HEK293 (cell line): Measurements from ENCODE around the gene GLRA1.

Experiments
- CTCF ChIA-PET: fragments of 350-600 bp; formaldehyde crosslinking; extraction: SDS; loops from one replicate; lab custom pipeline; 2021; ENCODE audit warnings: antibody characterized with exemption; lab: Yijun Ruan, JAX
- POLR2A ChIA-PET: fragments of 300-600 bp; formaldehyde crosslinking; extraction: SDS; loops from one replicate; lab custom pipeline; 2020; ENCODE audit warnings: antibody characterized with exemption, inconsistent platforms; lab: Yijun Ruan, JAX
- H3K27ac ChIP-seq: fragments of 200-500 bp; sonication (Bioruptor generic); 2 replicates; pipeline ENCODE4 v1.5.1; 2014; ENCODE audit warnings: low read depth, low read length, control low read depth, inconsistent platforms; ENCODE audit errors: extremely low read depth
- H3K36me3 ChIP-seq, 2 experiments: fragments of 200-500 bp in 1 of 2; sonication (Bioruptor generic) in 1 of 2; 1 replicate in 1 of 2; 2 replicates in 1 of 2; pipeline ENCODE4 v1.5.1; 2014 to 2017; ENCODE audit warnings: inconsistent platforms in 2 of 2, low read length in 2 of 2; ENCODE audit not compliant: control insufficient read depth in 2 of 2, insufficient read depth in 1 of 2
- H3K4me1 ChIP-seq: fragments of 200-500 bp; sonication (Bioruptor generic); 2 replicates; pipeline ENCODE4 v1.5.1; 2014; ENCODE audit warnings: mild to moderate bottlenecking, low read length, inconsistent platforms; ENCODE audit not compliant: control insufficient read depth, insufficient read depth
- H3K4me3 ChIP-seq: 2 replicates; pipeline ENCODE4 v1.5.1; 2011; ENCODE audit warnings: low read depth, mild to moderate bottlenecking, control low read depth, low read length, moderate library complexity
- H3K9me3 ChIP-seq: fragments of 200-500 bp; sonication (Bioruptor generic); 2 replicates; pipeline ENCODE4 v1.5.1; 2014; ENCODE audit warnings: low read depth, low read length, inconsistent platforms; ENCODE audit not compliant: control insufficient read depth, insufficient read depth
- GLI2 ChIP-seq: fragments of 450-650 bp; formaldehyde crosslinking; IDR thresholded peaks from 2 replicates; pipeline ENCODE4; 2017; ENCODE audit warnings: missing biosample characterization, missing genetic modification characterization, low read depth, borderline replicate concordance
- OSR2 ChIP-seq: fragments of 450-650 bp; formaldehyde crosslinking; IDR thresholded peaks from 2 replicates; pipeline ENCODE4 v1.5.1; 2016; ENCODE audit warnings: missing biosample characterization, missing genetic modification characterization
- PBX3 ChIP-seq: sonication (generic); formaldehyde crosslinking; IDR thresholded peaks from 2 replicates; pipeline ENCODE4 v1.8.1; 2022; ENCODE audit warnings: mild to moderate bottlenecking, moderate library complexity, missing genetic modification reagents
- PRDM2 ChIP-seq: fragments of 450-650 bp; formaldehyde crosslinking; IDR thresholded peaks from 2 replicates; pipeline ENCODE4 v1.5.1; 2016; ENCODE audit warnings: missing biosample characterization, missing genetic modification characterization, borderline replicate concordance
- SP7 ChIP-seq: fragments of 450-650 bp; formaldehyde crosslinking; IDR thresholded peaks from 2 replicates; pipeline ENCODE4 v1.5.1; 2016; ENCODE audit warnings: missing biosample characterization, missing genetic modification characterization
- WT1 ChIP-seq: fragments of 450-650 bp; formaldehyde crosslinking; IDR thresholded peaks from 2 replicates; pipeline ENCODE4 v1.5.1; 2016; ENCODE audit warnings: missing biosample characterization, missing genetic modification characterization
- ZBTB10 ChIP-seq: fragments of 450-650 bp; formaldehyde crosslinking; IDR thresholded peaks from 2 replicates; pipeline ENCODE4 v1.5.1; 2016; ENCODE audit warnings: missing biosample characterization, missing genetic modification characterization
- ZBTB7A ChIP-seq: fragments of 450-650 bp; formaldehyde crosslinking; IDR thresholded peaks from 2 replicates; pipeline ENCODE4 v1.5.1; 2016; ENCODE audit warnings: low read depth, missing biosample characterization, missing genetic modification characterization
- ZNF10 ChIP-seq: fragments of 450-650 bp; formaldehyde crosslinking; IDR thresholded peaks from 2 replicates; pipeline ENCODE4 v1.5.1; 2017; ENCODE audit warnings: missing biosample characterization, missing genetic modification characterization
- ZNF140 ChIP-seq: fragments of 450-650 bp; formaldehyde crosslinking; IDR thresholded peaks from 2 replicates; pipeline ENCODE4 v1.5.1; 2016; ENCODE audit warnings: missing biosample characterization, missing genetic modification characterization
- ZNF146 ChIP-seq: fragments of 450-650 bp; formaldehyde crosslinking; IDR thresholded peaks from 2 replicates; pipeline ENCODE4 v1.5.1; 2016; ENCODE audit warnings: missing biosample characterization, missing genetic modification characterization
- ZNF174 ChIP-seq: fragments of 450-650 bp; formaldehyde crosslinking; IDR thresholded peaks from 2 replicates; pipeline ENCODE4 v1.5.0; 2017; ENCODE audit warnings: missing biosample characterization, mild to moderate bottlenecking, missing genetic modification characterization
- ZNF266 ChIP-seq: fragments of 450-650 bp; formaldehyde crosslinking; IDR thresholded peaks from 2 replicates; pipeline ENCODE4 v1.5.1; 2016; ENCODE audit warnings: missing biosample characterization, missing genetic modification characterization, low read depth
- ZNF341 ChIP-seq: fragments of 450-650 bp; formaldehyde crosslinking; IDR thresholded peaks from 2 replicates; pipeline ENCODE4; 2016; ENCODE audit warnings: low read depth, missing biosample characterization, missing genetic modification characterization
- ZNF501 ChIP-seq: fragments of 450-650 bp; formaldehyde crosslinking; IDR thresholded peaks from 2 replicates; pipeline ENCODE4 v1.5.1; 2016; ENCODE audit warnings: missing biosample characterization, missing genetic modification characterization
- ZNF626 ChIP-seq: fragments of 450-650 bp; sonication (Bioruptor Pico); formaldehyde crosslinking; IDR thresholded peaks from 2 replicates; pipeline ENCODE4 v1.5.1; 2018; ENCODE audit warnings: missing biosample characterization, missing genetic modification characterization, inconsistent platforms
- ZNF645 ChIP-seq: fragments of 450-650 bp; formaldehyde crosslinking; IDR thresholded peaks from 2 replicates; pipeline ENCODE4; 2016; ENCODE audit warnings: missing biosample characterization, missing genetic modification characterization
- ZNF792 ChIP-seq: fragments of 450-650 bp; formaldehyde crosslinking; IDR thresholded peaks from 2 replicates; pipeline ENCODE4 v1.5.1; 2016; ENCODE audit warnings: missing biosample characterization, missing genetic modification characterization
- ZSCAN18 ChIP-seq: fragments of 450-650 bp; formaldehyde crosslinking; IDR thresholded peaks from 2 replicates; pipeline ENCODE4 v1.5.1; 2016; ENCODE audit warnings: missing biosample characterization, missing genetic modification characterization

GLRA1 gene

GRCh38 chr5:151949701-151950308, 25.2 kb upstream of the GLRA1 start (continued):
- TF ChIP-seq PRDM2 (tag by site-specific recombination) = no peak
- no peak for TF ChIP-seq ZNF266 (tag by site-specific recombination)
- no peak for TF ChIP-seq ZNF146 (tag by site-specific recombination)

- H3K9me3 ChIP-seq = no peaks in the 10 kb centered on the region
- CTCF ChIA-PET = no interaction called here
Measured at GRCh38 chr5:151949113-151949512, 24.5 kb upstream of the GLRA1 start.

GRCh38 chr5:151947931-151948608, 23.4 kb upstream of the GLRA1 start:
- Histone ChIP-seq H3K27ac (no peak overlapping the region), H3K4me1 (no peaks in the 10 kb centered on the region), H3K9me3 (no peaks in the 10 kb centered on the region), H3K36me3 (no peaks in the 10 kb centered on the region), H3K4me3 (no peak overlapping the region)
- CTCF ChIA-PET = interaction anchor here (0.6 to 1.0 kb wide), 3 partner anchors 195 to 321 kb away, joined by 3 to 5 read pairs (median 3); no protein-coding TSS in a partner anchor
- POLR2A ChIA-PET = no interaction called here
- no peak for TF ChIP-seq ZBTB10 (tag by site-specific recombination)
- no peak for TF ChIP-seq ZNF645 (tag by site-specific recombination)
- TF ChIP-seq ZNF10 (tag by site-specific recombination) = no peak
- no peak for TF ChIP-seq SP7
- TF ChIP-seq GLI2 (tag by site-specific recombination) = no peak
- TF ChIP-seq ZNF140 = no peak
- TF ChIP-seq ZNF174 (tag by site-specific recombination) = no peak
- no peak for TF ChIP-seq WT1 (tag by site-specific recombination)
- TF ChIP-seq ZNF792 (tag by site-specific recombination) = no peak
- TF ChIP-seq OSR2 = no peak
- TF ChIP-seq ZBTB7A = no peak
- no peak for TF ChIP-seq PBX3 (CRISPR knock-in tag)

More at GRCh38 chr5:151949113-151949512, 24.5 kb upstream of the GLRA1 start:
- TF ChIP-seq ZSCAN18 (tag by site-specific recombination) (no peak), ZNF341 (tag by site-specific recombination) (no peak), ZNF626 (tag by site-specific recombination) (no peak), ZNF501 (tag by site-specific recombination) (no peak)
- TF ChIP-seq, all 188 proteins: peak for 0
- no peak overlapping the region for H3K27ac ChIP-seq
- H3K4me3 ChIP-seq = no peak overlapping the region
- H3K4me1 ChIP-seq = no peaks in the 10 kb centered on the region
- POLR2A ChIA-PET = no interaction called here
- no peaks in the 10 kb centered on the region for H3K36me3 ChIP-seq
